CD4-positive, CD25-positive, alpha-beta regulatory T cell (primary cell): ENCODE results near the gene CCN6. TPM values are rescaled to one million over a fixed set of nuclear protein-coding genes. Genes with fewer than 3 reads are reported as not detected.
A peak's percentile ranks its signal among the peaks of the same experiment; 100 is the strongest.

Experiments used
- ATAC-seq, 2 donors: fragments of 150-1000 bp; cut with Tn5 transposase; one replicate each; pipeline ENCODE4 v1.10.0; 2021; ENCODE audit warnings: low read depth in 2 of 2, moderate number of reproducible peaks in 2 of 2, moderate library complexity in 1 of 2
- DNase-seq, 3 donors: peaks; one replicate each; pipeline versions ENCODE4 v3.0.0 to v3.0.0-alpha.2; 2012 to 2022; ENCODE audit warnings: mixed read lengths in 1 of 3
- H3K27ac ChIP-seq: one replicate; pipeline ENCODE4 v1.7.0; 2013; ENCODE audit warnings: mild to moderate bottlenecking, low read length; ENCODE audit not compliant: insufficient read depth, poor library complexity, severe bottlenecking
- H3K27me3 ChIP-seq: one replicate; pipeline ENCODE4 v1.7.0; 2013; ENCODE audit warnings: low read length; ENCODE audit not compliant: control insufficient read depth, insufficient read depth
- H3K36me3 ChIP-seq: one replicate; pipeline ENCODE4 v1.7.0; 2013; ENCODE audit warnings: mild to moderate bottlenecking, low read length, moderate library complexity; ENCODE audit not compliant: control insufficient read depth, insufficient read depth
- H3K4me1 ChIP-seq: 2 replicates; pipeline ENCODE4 v1.7.0; 2013; ENCODE audit warnings: mild to moderate bottlenecking, low read length; ENCODE audit not compliant: insufficient read depth, control insufficient read depth, poor library complexity, severe bottlenecking
- H3K4me3 ChIP-seq: one replicate; pipeline ENCODE4 v1.7.0; 2013; ENCODE audit warnings: low read depth, mild to moderate bottlenecking, low read length, moderate library complexity
- H3K9me3 ChIP-seq, 2 experiments: 1 replicate in 1 of 2; 2 replicates in 1 of 2; pipeline ENCODE4 v1.7.0; 2013; ENCODE audit warnings: low read length in 2 of 2, mild to moderate bottlenecking in 1 of 2, moderate library complexity in 1 of 2; ENCODE audit not compliant: control insufficient read depth in 2 of 2
- H3K27ac Mint-ChIP-seq, 3 donors: one replicate each; pipeline ENCODE4 v1.8.0; 2020 to 2022; ENCODE audit warnings: mild to moderate bottlenecking in 3 of 3, mixed read lengths in 3 of 3, moderate library complexity in 2 of 3
- H3K27me3 Mint-ChIP-seq: one replicate; pipeline ENCODE4 v1.8.0; 2022; ENCODE audit warnings: mild to moderate bottlenecking, mixed read lengths
- H3K36me3 Mint-ChIP-seq: one replicate; pipeline ENCODE4 v1.8.0; 2020; ENCODE audit warnings: mixed read lengths
- H3K4me1 Mint-ChIP-seq, 4 donors: one replicate each; pipeline ENCODE4 v1.8.0; 2020 to 2022; ENCODE audit warnings: mixed read lengths in 4 of 4, mild to moderate bottlenecking in 1 of 4
- H3K4me3 Mint-ChIP-seq, 4 donors: one replicate each; pipeline ENCODE4 v1.8.0; 2020 to 2022; ENCODE audit warnings: mild to moderate bottlenecking in 4 of 4, mixed read lengths in 4 of 4, moderate library complexity in 3 of 4
- H3K9me3 Mint-ChIP-seq, 7 donors: one replicate each; pipeline ENCODE4 v1.8.0; 2020 to 2022; ENCODE audit warnings: mixed read lengths in 7 of 7, mild to moderate bottlenecking in 3 of 7, moderate library complexity in 2 of 7
- polyA plus RNA-seq, 4 donors: library from polyadenylated mRNA; unstranded; fragments of 300-500 nt; fragmentation: Illumina TruSeq; gene quantifications; one replicate each; pipeline ENCODE4 v1.2.3, GENCODE V29; 2021
- total RNA-seq: library from RNA; stranded (reverse); gene quantifications from one replicate; pipeline ENCODE4 v1.2.3, GENCODE V29; 2022

The CCN6 gene
- total and polyA plus RNA-seq, 5 donors from 2014 or later = 0.06 to 0.39 (median 0.11) TPM; not detected in 2

DNA sequence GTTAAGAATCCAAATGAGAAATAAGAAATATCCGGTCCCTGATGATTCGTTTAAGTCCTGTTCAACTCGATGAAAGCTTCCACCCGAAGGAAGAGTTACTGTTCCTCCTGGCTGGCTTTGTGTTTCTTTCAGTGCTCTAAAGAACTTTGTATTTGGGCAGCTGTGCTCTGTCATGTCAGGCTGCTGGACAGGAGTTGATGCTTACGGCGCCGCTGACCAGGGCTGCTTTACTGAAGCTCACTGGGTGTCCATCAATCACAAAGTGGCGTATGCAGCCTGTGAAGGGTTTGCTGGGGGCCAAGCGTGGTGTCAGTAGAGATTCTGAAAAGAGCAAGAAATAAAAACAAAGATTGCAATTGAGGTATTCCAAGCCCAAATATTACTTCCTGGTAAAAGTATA is 55.4 kb downstream of the CCN6 start:
- no peak for DNase-seq
- Mint-ChIP-seq H3K36me3 (no peaks in the 10 kb centered on the region), H3K4me1 (no peaks in the 10 kb centered on the region), H3K9me3 (peaks cover 0 to 12% (median 5%) of the 10 kb centered on the region in 7 donors), H3K27me3 (peaks cover 35% of the 10 kb centered on the region), H3K27ac (no peak overlapping the region), H3K4me3 (no peak overlapping the region)
- H3K36me3 ChIP-seq = no peaks in the 10 kb centered on the region
- no peaks in the 10 kb centered on the region for H3K4me1 ChIP-seq
- no peaks in the 10 kb centered on the region for H3K9me3 ChIP-seq
- peaks cover 26% of the 10 kb centered on the region for H3K27me3 ChIP-seq
- H3K27ac ChIP-seq = no peak overlapping the region
- ATAC-seq = no peak
- no peak overlapping the region for H3K4me3 ChIP-seq

DNA sequence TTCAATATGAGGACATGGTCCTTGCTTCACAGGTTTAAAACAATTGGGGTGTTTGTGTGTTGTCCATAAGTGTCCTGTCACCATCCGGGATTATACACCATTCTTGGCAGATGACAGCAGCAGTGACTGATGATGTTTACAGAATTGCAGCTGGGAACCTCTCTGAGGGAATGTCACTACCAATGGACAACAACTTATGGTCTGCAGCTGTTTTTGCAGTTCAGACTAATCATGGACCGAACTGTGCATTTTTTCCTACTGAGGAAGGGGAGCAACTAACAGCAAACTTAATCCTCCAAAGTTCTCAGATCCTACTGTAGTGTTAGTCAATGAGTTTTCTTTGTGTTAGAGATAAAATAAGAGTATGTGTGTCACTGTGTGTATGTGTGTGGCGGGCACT is 59.5 kb downstream of the CCN6 start:
- H3K27ac ChIP-seq = no peak overlapping the region
- H3K4me1 ChIP-seq = no peaks in the 10 kb centered on the region
- H3K27me3 Mint-ChIP-seq = peaks cover 45% of the 10 kb centered on the region
- H3K4me1 Mint-ChIP-seq = no peaks in the 10 kb centered on the region
- H3K9me3 ChIP-seq = no peaks in the 10 kb centered on the region
- no peak for ATAC-seq
- no peaks in the 10 kb centered on the region for H3K36me3 ChIP-seq
- no peak overlapping the region for H3K27ac Mint-ChIP-seq
- peaks cover 15% of the 10 kb centered on the region for H3K27me3 ChIP-seq
- H3K36me3 Mint-ChIP-seq = no peaks in the 10 kb centered on the region
- no peaks in the 10 kb centered on the region for H3K9me3 Mint-ChIP-seq
- no peak overlapping the region for H3K4me3 Mint-ChIP-seq
- no peak for DNase-seq
- no peak overlapping the region for H3K4me3 ChIP-seq

DNA sequence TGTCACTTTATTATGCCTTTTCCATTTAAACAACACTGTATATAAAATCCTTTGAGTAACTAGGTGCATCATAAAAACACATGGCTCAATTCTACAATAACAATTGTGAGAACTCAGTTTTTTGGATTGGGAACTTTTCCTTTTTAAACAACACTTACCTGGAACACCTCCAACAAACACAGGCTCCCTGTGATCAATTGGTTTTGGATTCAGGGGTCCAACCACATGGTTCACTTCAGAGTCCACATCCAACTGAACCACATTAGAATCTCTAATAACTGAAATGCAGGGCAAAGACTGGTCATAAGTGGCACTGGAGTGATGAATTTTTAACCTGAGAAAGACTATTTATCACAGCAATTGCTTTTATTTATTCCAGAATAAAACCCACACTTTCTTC is 60.0 kb downstream of the CCN6 start:
- no peaks in the 10 kb centered on the region for H3K36me3 ChIP-seq
- no peak for ATAC-seq
- Mint-ChIP-seq H3K4me1 (no peaks in the 10 kb centered on the region), H3K9me3 (no peaks in the 10 kb centered on the region), H3K27me3 (peaks cover 45% of the 10 kb centered on the region), H3K4me3 (no peak overlapping the region), H3K27ac (no peak overlapping the region), H3K36me3 (no peaks in the 10 kb centered on the region)
- H3K27ac ChIP-seq = no peak overlapping the region
- H3K4me3 ChIP-seq = no peak overlapping the region
- peaks cover 15% of the 10 kb centered on the region for H3K27me3 ChIP-seq
- no peaks in the 10 kb centered on the region for H3K4me1 ChIP-seq
- H3K9me3 ChIP-seq = no peaks in the 10 kb centered on the region
- DNase-seq = no peak

DNA sequence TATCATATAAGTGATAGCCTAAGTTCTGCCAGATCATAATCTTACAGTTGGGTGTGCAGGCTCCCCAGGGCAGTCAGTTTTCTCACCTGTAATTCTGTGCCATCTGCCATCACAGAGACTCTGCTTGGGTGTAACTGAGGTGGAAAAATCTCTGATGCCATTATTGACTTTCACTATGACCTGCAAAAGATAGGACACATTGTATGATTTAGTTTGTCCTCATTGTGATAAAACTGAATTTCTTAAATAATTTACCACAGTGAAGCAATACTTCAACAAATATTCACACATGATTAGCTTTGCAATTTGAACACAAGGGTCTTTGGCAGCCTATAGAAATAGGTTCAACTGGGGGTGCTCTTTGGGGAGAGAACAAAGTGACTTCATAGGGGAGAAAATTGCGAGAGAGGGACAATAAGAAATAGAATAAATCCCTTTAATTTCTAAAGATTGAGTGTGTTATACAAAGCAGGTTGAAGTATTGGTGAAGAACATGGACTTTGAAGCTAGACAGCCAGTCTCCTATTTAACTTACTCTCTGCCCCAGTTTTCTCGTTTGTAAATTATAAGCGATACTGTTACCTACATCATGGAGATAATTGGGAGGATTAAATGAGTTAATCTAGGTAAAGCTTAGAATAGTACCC is 60.8 kb downstream of the CCN6 start:
- no peaks in the 10 kb centered on the region for H3K36me3 ChIP-seq
- Mint-ChIP-seq H3K27me3 (peaks cover 45% of the 10 kb centered on the region), H3K4me1 (no peaks in the 10 kb centered on the region), H3K4me3 (no peak overlapping the region), H3K36me3 (no peaks in the 10 kb centered on the region), H3K27ac (no peak overlapping the region), H3K9me3 (peaks cover 0 to 3% (median 0%) of the 10 kb centered on the region in 7 donors)
- H3K4me3 ChIP-seq = no peak overlapping the region
- H3K27ac ChIP-seq = no peak overlapping the region
- H3K4me1 ChIP-seq = no peaks in the 10 kb centered on the region
- DNase-seq (no peak), ATAC-seq (no peak)
- peaks cover 12% of the 10 kb centered on the region for H3K27me3 ChIP-seq
- H3K9me3 ChIP-seq = no peaks in the 10 kb centered on the region

DNA sequence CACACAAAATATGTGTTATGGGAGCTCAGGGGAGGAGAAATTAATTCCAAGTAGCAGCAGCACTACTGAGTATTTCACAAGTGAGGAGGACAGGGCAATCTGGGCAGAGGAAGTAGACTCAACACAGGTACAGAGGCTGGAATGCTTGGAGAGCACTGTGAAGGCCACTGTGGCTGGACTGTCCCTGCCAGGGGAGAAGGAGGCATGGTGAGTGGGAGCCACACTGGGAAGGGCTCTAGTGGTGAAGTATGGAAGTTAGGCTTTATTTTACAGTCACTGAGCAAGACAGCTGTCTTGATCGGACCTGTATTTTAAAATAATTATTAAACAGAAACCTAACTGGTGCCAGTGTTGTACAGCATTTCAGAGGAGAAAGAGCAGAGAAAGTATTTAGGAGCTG is 62.3 kb downstream of the CCN6 start:
- H3K4me3 Mint-ChIP-seq = no peak overlapping the region
- ATAC-seq (no peak), DNase-seq (no peak)
- H3K27me3 ChIP-seq = peaks cover 14% of the 10 kb centered on the region
- no peaks in the 10 kb centered on the region for H3K4me1 ChIP-seq
- peaks cover 46% of the 10 kb centered on the region for H3K27me3 Mint-ChIP-seq
- H3K27ac Mint-ChIP-seq = no peak overlapping the region
- no peak overlapping the region for H3K27ac ChIP-seq
- H3K36me3 ChIP-seq = no peaks in the 10 kb centered on the region
- H3K9me3 ChIP-seq = no peaks in the 10 kb centered on the region
- H3K9me3 Mint-ChIP-seq = peaks cover 0 to 3% (median 0%) of the 10 kb centered on the region in 7 donors
- H3K36me3 Mint-ChIP-seq = no peaks in the 10 kb centered on the region
- H3K4me1 Mint-ChIP-seq = no peaks in the 10 kb centered on the region
- H3K4me3 ChIP-seq = no peak overlapping the region

DNA sequence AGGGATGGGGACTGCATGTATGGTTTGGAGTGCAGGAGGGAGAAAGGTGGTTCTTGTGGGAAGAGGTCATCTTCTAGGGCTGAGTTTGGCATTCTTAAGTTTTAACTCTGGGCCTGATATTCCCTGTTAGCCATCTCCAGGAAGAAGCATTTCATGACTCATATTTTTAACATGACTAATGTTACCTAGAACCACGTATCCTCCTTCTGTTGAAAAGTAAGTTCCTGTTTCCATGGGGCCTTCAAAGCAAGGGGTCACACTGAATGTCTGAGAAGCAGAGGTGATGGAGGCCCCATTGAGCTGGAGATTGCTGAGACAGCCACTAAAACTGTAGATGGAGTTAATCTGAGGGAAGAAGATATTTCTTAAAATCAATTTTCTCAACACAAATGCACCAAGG is 63.6 kb downstream of the CCN6 start:
- H3K27me3 ChIP-seq = peaks cover 15% of the 10 kb centered on the region
- Mint-ChIP-seq H3K36me3 (no peaks in the 10 kb centered on the region), H3K9me3 (peaks cover 0 to 3% (median 0%) of the 10 kb centered on the region in 7 donors), H3K27ac (no peak overlapping the region), H3K4me3 (no peak overlapping the region), H3K27me3 (peaks cover 37% of the 10 kb centered on the region), H3K4me1 (no peaks in the 10 kb centered on the region)
- H3K4me1 ChIP-seq = no peaks in the 10 kb centered on the region
- H3K36me3 ChIP-seq = no peaks in the 10 kb centered on the region
- DNase-seq (peak in 1 of 3 donors; percentile 16), ATAC-seq (no peak)
- H3K27ac ChIP-seq = no peak overlapping the region
- no peak overlapping the region for H3K4me3 ChIP-seq
- no peaks in the 10 kb centered on the region for H3K9me3 ChIP-seq

DNA sequence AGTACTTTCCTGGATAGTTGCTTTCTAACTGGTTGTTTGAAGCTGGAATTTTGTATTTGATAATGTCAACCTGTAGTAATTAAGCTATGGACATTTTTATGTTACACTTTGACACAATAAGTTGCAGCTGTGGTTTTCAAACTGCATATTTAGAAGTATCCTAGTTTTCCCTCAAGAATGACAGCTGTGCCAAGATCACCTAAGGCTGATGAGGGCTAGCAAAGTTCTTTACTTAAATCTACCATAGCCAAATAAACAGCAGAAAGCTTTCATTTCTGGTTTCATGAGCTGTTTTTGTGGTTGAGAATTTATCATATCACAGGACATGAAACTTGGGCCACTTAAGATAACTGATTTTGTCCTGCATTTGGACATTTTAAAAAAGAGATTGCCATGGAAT is 64.1 kb downstream of the CCN6 start:
- Mint-ChIP-seq H3K4me1 (peaks cover 0 to 2% (median 0%) of the 10 kb centered on the region in 4 donors), H3K36me3 (no peaks in the 10 kb centered on the region), H3K27ac (no peak overlapping the region), H3K27me3 (peaks cover 33% of the 10 kb centered on the region), H3K4me3 (no peak overlapping the region), H3K9me3 (peaks cover 0 to 3% (median 0%) of the 10 kb centered on the region in 7 donors)
- DNase-seq (no peak), ATAC-seq (no peak)
- peaks cover 15% of the 10 kb centered on the region for H3K27me3 ChIP-seq
- H3K4me1 ChIP-seq = no peaks in the 10 kb centered on the region
- no peaks in the 10 kb centered on the region for H3K36me3 ChIP-seq
- no peak overlapping the region for H3K27ac ChIP-seq
- no peak overlapping the region for H3K4me3 ChIP-seq
- no peaks in the 10 kb centered on the region for H3K9me3 ChIP-seq
